Kidney capillary endothelial cell (primary cell): Measurements from ENCODE around the gene GPR62.
"Not testable (repeated sequence)": the region's sequence is repeated elsewhere in the genome, so short reads cannot be mapped to it uniquely, and the experiment has no call there.

Experiments
- DNase-seq: peaks from one replicate; pipeline ENCODE4 v3.0.0-alpha.2; 2018; ENCODE audit warnings: low spot score

The GPR62 gene

DNA sequence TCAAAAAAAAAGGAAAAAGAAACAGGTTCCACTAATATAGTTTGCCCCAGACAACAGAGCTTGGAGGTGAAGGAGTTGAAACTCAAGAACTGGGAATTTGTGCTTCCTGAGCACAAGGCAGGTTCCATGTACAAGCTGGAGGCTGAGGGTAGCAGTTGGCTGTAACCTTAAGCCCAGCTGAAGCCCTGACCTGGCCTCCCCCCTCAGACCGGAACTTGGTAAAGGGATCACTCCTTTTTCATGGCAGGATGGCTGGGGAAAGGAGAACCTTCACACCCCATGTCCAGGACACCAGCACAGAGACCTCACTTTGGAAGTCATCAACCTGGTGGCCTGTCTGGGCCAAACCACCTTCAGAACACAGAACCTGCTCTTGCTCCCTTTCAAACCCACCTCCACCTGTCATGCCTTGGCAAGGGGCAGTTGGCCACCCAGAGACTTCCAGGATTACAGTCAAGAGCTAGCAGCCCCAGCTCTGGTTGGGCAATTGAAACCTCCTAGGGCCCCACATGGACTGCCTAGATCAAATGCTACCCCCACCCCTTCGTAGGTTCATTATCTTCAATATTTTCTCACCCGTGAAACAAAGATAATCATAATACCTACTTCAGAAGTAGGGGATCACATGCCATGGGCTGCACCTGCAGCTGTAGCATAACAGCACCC lies 37.0 kb downstream of the GPR62 start:
- no peak for DNase-seq

DNA sequence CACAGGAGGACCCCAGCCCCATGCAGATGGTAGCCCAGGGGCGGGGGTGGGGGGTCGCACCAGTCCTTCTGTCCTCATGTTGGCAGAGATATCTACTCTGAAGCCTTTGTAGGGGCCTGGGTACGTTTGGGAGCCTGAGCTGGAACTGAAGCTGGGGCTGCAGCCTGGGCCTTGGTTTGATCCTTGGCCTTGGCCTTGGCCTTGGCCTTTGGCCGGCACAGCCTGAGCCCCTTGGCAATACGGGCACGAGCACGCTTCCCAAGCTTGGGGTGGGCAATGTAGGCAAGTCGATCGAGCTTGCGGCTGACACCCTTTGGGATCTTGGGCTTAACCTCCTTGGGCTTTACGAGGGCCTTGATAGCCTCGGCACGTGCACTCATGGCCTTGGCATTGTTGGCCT lies 38.5 kb downstream of the GPR62 start:
- not testable (repeated sequence) for DNase-seq

DNA sequence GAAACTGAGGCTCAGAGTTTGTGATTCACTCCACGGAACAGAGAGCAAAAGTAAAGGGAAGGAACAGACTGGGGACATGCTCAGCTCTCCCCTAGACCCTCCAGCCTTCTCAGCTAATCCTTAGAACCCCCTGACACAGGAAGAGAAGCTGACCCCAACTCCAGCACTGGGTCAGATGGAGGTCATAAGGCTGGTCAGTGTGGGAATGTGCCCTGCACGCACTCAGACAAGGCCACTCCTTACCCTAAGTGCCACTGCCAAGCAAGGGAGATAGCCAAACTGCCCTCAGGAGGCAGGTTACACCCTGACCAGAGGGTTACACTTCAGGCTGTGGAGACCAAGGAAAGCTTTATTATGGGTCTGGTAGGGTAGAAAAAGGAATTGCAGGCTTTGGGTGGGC lies 39.3 kb downstream of the GPR62 start:
- no peak for DNase-seq

DNA sequence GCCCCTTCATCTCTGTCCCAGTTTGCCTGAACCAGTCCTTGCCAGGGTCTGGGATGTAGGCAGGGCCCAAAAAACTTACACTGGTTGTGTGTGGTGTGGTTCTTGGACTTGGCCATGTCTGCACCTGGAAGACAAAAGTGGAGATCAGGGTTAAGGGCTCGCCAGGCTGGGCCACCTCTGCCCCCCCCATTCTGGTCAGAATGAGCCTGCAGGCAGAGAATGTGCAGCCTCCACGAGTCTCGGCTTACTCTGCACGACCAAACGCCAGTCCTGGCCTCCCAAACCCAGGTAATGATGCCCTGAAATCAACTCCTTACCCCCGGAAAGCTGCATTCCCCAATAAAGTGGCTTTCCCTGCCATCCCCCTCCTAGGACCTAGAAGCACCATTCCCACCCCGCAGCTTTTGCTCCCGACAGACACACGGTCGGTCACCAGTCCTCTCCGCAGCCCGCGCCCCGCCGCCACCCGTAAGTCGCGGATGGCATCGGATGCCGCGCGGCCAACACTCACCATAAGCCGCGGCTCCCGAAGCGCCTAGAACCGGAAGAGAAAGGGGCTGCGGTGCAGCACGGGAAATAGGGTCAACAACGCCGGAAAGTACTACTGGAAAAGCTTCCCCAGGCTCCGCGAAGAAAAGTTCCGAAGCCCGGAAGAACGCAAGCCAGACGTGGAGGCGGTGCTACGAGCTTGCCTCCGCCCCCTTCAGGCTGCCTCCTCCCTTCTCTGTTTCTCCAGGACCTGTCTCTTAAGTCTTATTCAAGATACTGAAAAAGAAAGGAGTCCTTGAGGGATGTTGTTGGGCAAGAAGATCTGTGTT lies 40.4 kb downstream of the GPR62 start, which contains the start of gene RPL29:
RPL29 (minus strand) TSS at position 550 of the 818 bp plus-strand sequence; CDS start at position 116, 434 bp downstream.
- DNase-seq, result peak; percentile 94

DNA sequence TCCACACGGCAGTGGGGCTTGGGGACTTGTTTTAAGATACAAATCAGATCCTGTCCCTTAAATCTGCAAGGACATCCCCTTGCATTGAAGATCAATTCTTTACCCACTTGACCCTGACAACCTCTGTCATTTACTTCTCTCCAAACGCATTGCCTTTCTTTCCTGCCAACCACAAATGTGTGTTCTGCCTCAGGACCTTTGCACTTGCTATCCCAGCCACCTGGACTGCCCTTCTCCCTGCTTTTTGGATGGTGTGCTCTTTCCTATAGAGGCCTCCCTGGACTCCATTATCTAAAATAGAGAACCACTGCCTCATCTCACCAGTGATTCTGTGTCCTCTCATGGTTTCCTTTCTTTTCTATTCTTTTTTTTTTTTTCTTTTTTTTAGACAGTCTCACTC lies 42.0 kb downstream of the GPR62 start:
- DNase-seq, result no peak

DNA sequence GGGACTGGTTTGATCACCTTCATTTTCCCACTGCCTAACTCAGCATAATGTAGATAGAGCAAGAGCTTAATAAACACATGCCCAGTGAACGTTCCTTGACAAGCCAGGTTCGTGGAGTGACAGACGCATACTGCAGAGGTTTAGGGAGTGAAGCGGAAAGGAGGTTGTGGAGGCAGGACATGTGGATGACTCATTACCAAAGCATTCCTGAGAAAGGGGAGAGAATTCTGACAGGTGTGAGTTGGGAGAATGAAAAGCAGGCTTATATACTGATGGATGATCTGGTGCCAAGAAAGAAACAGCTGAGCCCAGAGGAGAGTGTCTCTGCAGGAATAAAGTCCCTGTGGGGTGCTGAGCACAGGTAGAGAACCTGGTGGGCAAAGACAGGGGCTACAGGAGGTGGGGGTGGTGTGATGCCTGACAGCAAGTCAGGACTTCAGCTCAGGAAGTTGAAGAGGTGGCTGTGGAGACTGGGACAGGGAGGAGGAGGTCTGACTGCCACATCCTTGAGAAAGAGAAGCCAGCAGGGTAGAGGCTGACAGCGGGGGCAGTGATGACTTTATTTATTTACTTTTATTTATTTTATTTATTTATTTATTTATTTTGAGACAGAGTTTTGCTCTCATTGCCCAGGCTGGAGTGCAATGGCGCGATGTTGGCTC lies 42.9 kb downstream of the GPR62 start:
- DNase-seq, result no peak

DNA sequence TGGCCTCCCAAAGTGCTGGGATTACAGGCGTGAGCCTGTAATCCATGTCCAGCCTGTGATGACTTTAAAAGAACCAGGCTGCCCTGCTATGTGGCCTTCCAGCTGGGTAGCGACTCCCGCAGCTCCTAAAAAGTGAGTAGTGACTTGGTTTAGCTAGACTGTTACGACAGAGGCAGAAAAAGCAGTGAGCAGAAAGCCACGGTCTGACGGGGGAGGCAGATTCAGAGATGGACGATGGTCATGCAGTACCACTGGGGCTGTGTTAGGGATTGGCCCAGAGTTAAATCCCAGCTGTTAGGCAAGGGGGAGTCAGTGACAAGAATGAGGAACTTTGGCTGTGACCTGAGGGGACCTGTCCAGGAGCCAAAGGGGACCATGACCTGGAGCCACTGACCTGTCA lies 43.6 kb downstream of the GPR62 start:
- no peak for DNase-seq

DNA sequence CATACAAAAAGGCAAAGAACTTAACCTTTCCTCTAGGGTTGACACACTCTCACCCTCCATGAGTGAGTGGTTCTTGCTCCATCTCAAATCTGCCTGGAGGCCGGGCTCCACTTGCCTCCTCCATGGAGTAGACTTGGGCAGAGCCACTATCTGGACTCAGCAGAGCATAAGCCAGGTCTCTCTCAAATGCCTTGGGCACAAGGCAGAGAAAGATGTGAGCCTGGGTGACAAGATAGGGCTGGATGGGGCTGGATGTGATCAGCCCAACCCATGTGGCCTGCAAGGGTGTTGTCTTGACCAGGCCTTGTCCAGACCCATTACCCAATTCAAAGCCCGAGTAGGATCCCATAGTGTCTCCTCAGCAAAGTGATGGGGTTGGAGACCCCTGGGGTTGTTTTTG lies 44.7 kb downstream of the GPR62 start:
- DNase-seq, result no peak

DNA sequence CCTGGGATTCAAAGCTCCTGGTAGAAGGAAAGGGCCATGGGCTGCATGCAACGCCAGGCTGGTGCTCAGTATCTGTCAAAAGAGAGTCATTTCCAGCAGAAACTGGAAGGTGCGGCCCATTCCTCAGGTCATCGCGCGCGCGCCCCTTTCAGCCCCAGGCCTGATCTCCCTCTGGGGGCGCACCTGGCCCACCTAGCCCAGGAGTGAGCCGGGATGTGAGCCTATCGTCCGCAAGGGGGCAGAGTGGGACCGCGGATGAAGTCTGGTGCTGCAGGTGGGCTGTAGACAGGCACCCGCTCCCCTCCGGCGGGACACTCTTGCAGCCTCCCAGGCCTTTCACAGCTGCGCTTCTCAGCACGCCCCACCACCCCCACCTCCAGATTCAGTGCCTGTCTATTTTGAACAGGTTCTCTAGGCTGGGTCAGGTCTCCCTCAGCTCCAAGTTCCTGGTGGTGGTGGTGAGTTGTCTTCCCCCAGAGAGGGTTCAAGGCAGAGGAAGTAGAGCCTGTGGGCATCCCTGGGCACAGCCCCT lies 46.3 kb downstream of the GPR62 start:
- DNase-seq, result no peak

DNA sequence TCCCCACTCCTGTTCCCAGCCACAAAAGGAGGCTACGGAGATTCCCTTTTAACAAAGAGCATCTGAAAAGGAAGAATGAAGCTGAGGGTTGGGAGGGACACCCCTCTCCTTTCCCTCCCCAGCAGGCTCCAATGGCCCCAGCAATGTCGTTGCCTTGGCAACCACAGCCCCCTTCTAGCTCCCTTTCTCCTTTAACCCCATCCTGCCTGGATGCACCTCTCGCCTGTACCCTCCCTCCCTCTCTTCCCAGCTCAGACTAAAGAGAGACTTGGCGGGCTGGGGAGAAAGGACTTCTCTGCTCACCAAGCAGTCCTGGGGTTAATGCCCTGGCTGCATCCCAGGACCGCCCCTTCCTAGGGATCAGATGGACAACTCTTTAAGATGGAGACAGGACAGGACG lies 47.6 kb downstream of the GPR62 start:
- no peak for DNase-seq

DNA sequence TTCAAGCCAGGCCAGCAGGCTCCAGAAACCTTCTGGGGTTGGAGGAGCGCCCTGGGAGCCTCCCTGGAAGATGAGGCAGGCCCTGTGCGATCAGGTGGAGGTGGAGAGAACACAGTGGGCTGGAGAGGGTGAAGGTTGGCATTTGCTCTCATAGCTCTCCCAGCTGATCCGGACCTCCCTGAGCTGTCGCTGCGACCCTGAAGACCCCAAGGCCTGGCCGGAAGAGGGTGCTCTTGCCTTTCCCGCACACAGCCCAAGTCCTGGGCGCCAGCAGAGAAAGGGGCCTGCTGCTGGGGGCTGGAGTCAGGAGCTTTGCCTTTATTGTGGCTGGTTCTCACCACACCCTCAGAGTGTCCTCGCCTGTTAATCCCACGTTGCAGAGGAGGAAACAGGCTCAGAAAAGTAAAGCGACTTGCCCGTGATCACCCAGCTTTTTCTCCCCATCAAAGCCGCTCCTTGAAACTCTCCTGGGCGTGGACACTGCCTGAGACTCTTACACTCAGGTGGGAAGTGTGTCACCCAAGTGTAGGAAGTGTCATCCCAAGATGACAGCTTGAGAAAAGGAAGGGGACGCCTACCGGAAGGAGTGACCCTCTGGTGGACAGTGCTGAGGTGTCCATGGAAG lies 49.1 kb downstream of the GPR62 start:
- no peak for DNase-seq

DNA sequence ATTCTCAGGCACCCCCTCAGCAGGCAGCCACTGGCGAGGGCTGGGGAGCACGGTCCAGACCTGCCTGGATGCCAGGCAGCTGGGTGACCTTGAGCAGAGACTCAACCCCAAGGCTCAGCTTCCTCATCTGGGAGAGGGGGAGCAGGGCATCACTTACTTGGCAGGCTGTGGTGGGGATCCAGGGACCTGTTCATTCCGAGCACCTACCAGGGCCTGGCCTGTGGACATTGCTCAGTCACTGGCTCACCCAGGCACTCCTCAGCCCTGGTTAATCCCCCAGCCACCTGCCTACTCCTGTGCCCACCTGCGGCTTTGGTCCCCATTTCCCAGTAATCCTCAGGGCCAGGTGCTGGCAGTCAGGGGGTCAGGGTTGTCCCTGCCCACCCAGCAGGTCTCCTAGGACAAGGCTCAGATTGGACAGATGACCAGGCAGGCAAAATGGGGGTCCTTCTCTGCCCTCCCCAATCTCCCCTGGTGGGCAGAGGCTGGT lies 49.8 kb downstream of the GPR62 start:
- no peak for DNase-seq

DNA sequence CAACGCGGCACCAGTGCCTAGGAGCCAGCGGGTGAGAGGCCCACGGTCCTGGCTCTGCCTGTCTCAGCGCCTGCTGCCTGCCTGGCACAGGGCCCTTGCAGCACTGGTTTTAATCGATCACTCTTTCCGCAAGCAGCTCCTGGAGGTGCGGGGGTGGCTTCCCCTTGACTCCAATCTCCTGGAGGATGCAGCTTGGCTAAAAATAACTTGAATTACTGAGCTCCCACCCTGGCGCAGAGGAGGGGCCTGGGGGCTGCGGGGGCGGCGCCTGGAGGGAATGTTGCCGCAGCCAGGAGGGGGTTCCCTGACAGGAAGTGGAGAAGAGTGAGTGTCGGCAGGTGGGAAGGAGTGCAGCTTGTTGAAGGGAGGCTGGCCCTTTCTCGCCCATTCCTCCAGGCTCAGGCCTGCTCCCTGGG lies 50.4 kb downstream of the GPR62 start:
- DNase-seq, result no peak

DNA sequence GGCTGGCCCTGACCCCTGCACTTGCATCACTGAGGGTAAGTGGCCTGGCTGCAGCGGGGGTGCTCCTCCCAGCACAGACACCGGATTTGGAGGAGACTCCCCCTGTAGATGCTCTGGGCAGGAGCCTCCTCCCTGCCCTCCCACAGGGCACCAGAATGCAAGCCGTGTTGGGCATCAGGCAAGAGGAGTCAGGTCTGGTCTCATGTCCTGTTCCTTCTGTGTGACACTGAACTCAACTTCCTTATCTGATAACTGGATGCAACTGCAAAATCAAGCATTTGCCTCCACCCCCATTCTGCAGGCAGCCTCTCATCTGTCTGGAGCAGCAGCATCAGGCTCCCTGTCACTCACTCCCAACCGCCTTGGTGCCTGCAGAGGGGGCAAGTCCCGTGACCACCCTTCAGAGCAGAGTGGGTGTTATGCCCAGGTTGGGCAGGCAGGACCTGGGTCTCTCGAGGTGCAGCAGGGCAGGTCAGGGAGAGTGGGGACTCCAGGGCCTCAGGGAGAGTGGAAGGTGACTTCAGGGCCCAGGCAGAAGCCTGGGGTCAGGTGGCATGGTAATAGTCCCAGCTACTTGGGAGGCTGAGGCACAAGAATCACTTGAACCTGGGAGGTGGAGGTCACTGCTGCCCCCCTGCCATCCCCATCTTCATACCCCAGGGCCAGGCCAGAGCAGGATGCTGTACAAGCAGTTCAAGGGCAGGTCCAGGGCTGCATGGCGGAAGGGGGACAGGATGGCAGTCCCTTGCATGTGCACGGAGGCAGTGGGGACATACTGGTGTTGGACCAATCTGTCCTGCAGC lies 51.0 kb downstream of the GPR62 start:
- DNase-seq, result no peak

DNA sequence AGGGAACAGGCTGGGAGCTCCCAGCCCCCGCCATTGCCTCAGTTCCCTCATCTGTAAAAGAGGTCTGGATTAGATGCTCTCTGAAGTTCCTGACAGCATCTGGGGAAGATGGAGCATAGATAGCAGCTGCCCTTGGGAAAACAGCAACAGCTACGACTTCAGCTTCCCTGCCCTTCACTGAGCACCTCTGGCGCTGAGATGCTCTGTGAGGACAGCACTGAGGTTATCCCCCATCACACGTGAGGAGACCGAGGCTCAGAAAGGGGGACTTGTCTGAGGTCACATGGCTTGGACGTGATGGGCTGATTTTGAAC lies 51.6 kb downstream of the GPR62 start:
- DNase-seq, result no peak
